Omental fat pad (tissue), 4 donors: ENCODE data around the gene FAM171A2. TPM values are rescaled to one million over a fixed set of nuclear protein-coding genes. Genes with fewer than 3 reads are reported as not detected.

ENCODE experiments used
- ATAC-seq: fragments of 150-250 bp; one replicate; pipeline ENCODE4 v1.9.1; 2016; ENCODE audit warnings: mild to moderate bottlenecking, moderate library complexity; ENCODE audit not compliant: low FRiP score
- DNase-seq: peaks from one replicate; pipeline ENCODE4 v3.0.0-alpha.2; 2019; ENCODE audit warnings: low spot score
- CTCF ChIP-seq, 3 donors: fragments of 450-650 bp; IDR thresholded peaks; one replicate each; pipeline ENCODE4 v1.5.1; 2016 to 2017; ENCODE audit warnings: antibody characterized with exemption in 3 of 3, mild to moderate bottlenecking in 3 of 3, moderate library complexity in 2 of 3
- total RNA-seq, 4 donors: library from RNA; depleted of rRNA; stranded (reverse); fragments of >200 nt; gene quantifications; one replicate each; pipeline ENCODE4 v1.1.0, GENCODE V29; 2016

FAM171A2 gene
- total RNA-seq, 4 donors from 2014 or later = 0.56 to 3.5 (median 0.95) TPM

GRCh38 chr17:44360144-44360533, 3.5 kb downstream of the FAM171A2 start:
- no peak for TF ChIP-seq CTCF (IDR thresholded peaks at IDR 0.05)
- no peak for ATAC-seq
- DNase-seq = no peak

- ATAC-seq (no peak), DNase-seq (no peak)
- no peak for TF ChIP-seq CTCF (IDR thresholded peaks at IDR 0.05)
These were observed 4.1 kb downstream of the FAM171A2 start for GRCh38 chr17:44359458-44360143.

GRCh38 chr17:44359006-44359405, 4.6 kb downstream of the FAM171A2 start:
- ATAC-seq = no peak
- no peak for TF ChIP-seq CTCF (IDR thresholded peaks at IDR 0.05)
- DNase-seq = no peak

GRCh38 chr17:44358066-44358465, 5.6 kb downstream of the FAM171A2 start:
- DNase-seq (no peak), ATAC-seq (no peak)
- no peak for TF ChIP-seq CTCF (IDR thresholded peaks at IDR 0.05)

GRCh38 chr17:44356241-44356640, 7.4 kb downstream of the FAM171A2 start:
- TF ChIP-seq CTCF (IDR thresholded peaks at IDR 0.05) = no peak
- DNase-seq = no peak
- ATAC-seq = no peak

- ATAC-seq (no peak), DNase-seq (no peak)
- no peak for TF ChIP-seq CTCF (IDR thresholded peaks at IDR 0.05)
These were observed 8.0 kb downstream of the FAM171A2 start for GRCh38 chr17:44355642-44356099.
